Activated CD8-positive, alpha-beta memory T cell treated with anti-CD3 and anti-CD28 coated beads for 24 hours (primary cell): ENCODE results near the gene POLE2.

Source experiments
- DNase-seq: peaks from one replicate; pipeline ENCODE4 v3.0.0-alpha.2; 2020

Gene POLE2

DNA sequence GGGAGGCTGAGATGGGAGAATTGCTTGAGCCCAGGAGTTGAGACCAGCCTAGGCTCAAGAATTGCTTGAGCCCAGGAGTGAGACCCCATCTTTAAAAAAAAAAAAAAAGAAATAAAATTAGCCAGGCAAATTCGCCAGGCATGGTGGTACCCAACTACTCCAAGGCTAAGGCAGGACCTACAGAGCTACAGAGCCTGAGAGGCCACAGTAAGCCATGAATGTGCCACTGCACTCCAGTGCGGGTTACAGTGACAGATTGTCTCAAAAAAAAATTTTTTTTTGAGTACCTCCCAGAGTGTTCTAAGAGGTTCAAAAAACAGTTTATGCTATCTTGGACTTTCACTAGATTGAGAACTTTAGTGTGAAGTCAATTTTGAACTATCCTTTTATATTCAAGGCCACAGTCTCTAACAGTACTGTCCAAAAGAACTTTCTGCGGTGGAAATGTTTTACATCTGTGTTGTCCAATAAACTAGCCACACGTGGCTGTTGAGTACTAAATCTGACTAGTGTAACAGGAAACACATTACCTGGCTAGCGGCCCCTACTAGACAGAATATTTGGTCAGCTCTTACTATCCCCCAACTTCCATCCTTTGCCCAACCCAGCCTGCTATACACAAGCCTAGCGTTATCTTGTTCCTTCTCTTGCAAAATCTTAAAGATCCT, 70.0 kb downstream of the POLE2 start:
- no peak for DNase-seq

- DNase-seq, result no peak
Observed at GRCh38 chr14:49615776-49616175, 72.2 kb downstream of the POLE2 start.

- no peak for DNase-seq
Observed at GRCh38 chr14:49614196-49614595, 73.8 kb downstream of the POLE2 start.

- DNase-seq, result no peak
Observed at GRCh38 chr14:49612671-49613070, 75.3 kb downstream of the POLE2 start.

DNA sequence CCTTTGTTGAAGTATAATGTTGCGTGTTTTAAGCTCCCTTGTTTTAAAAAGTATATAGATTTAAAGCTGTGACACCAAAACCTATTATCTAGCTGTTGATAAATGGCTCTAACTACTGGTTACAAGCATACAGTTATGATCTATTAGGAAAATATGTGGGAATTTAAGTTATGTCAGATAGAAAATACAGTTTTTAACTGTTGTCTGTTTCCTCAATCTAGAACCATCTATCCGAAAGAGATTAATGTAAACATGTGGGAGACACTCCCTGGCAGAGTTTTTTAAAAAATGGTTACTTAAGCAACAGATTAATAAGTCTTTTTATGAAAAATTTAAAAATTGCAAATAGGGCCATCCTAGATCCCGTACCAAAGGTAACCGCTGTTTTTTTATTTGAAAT, 75.8 kb downstream of the POLE2 start:
- no peak for DNase-seq

GRCh38 chr14:49607583-49607982, 80.4 kb downstream of the POLE2 start:
- DNase-seq, result no peak

- peak; percentile 98 for DNase-seq
Observed at GRCh38 chr14:49598485-49599300, 89.3 kb downstream of the POLE2 start, which contains the start of gene LRR1. Gene LRR1, plus strand, starts transcription at chr14:49598940. Its CDS starts 81 bp downstream, at chr14:49599021.

- no peak for DNase-seq
Observed at GRCh38 chr14:49598189-49598484, 89.9 kb downstream of the POLE2 start.

DNA sequence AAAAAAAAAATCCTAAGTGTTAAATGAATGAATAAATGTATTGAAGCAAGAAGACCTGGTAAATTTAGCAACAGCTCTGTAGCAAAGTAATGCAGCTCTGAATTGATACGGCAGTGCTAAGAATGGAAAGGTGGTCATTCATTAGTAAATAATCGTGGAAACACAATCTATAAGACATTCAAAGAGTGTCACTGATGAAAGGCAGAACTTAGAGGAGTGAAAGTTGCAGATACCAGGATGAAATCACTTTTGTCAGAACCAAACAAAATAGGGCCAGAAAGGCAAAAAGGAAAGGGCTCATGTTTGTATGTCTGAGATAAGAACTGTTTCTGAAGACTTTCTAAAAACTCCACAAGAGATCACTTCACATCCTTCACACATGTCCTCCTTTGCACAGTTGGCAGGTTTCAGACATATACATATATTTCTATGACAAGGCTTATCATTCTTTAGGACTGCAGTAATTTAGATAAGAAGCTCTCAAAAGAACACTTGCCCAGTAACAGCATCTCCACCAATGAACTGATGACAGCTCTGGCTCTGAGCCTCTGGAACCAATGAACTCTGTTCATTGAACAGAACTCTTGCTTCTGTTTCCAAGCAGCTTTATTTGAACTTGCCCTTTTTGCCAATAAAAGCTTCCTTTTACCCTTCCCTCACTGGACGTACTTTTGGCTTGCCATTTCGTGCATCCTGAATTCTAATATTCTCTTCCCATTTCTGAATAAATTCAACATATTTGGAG, 93.5 kb downstream of the POLE2 start:
- DNase-seq, result no peak
